Measurements from ENCODE around the gene SLC26A9.

- TF ChIP-seq NFIC (IDR thresholded peaks at IDR 0.05; ENCODE audit: borderline replicate concordance) (no peak), CTCF (IDR thresholded peaks at IDR 0.05) (no peak), FOXJ3 (CRISPR knock-in tag; IDR thresholded peaks at IDR 0.05) (no peak), EZH2phosphoT487 (IDR thresholded peaks at IDR 0.05; ENCODE audit: borderline replicate concordance, low read depth) (no peak), USF2 (IDR thresholded peaks at IDR 0.05; ENCODE audit: borderline replicate concordance, low read depth, low read length) (no peak), POLR2AphosphoS5 (IDR thresholded peaks at IDR 0.05; ENCODE audit: low read depth, low read length) (no peak), RCOR1 (IDR thresholded peaks at IDR 0.05; ENCODE audit: low read length) (no peak), REST (IDR thresholded peaks at IDR 0.05; ENCODE audit: low read depth, low read length) (no peak)
These were observed 24.5 kb upstream of the SLC26A9 start for GRCh38 chr1:205967554-205968335.
